MM.1S (cell line): ENCODE results near the gene ALDH3B2.

Experiments
- DNase-seq: peaks from one replicate; pipeline ENCODE4 v3.0.0-alpha.2; 2015
- H2AFZ ChIP-seq: fragments of 300-600 bp; sonication (generic); 2 replicates; pipeline ENCODE4 v1.6.0; 2016; ENCODE audit warnings: antibody characterized with exemption, low read length
- H3F3A ChIP-seq: fragments of 300-600 bp; sonication (generic); 2 replicates; pipeline ENCODE4 v1.6.1; 2016; ENCODE audit warnings: mild to moderate bottlenecking, antibody characterized with exemption, low read length, moderate library complexity, mixed read lengths; ENCODE audit not compliant: insufficient read depth
- H3K27ac ChIP-seq: fragments of 300-600 bp; sonication (generic); 2 replicates; pipeline ENCODE4 v1.5.1; 2016; ENCODE audit warnings: mild to moderate bottlenecking, low read length
- H3K27me3 ChIP-seq: fragments of 300-600 bp; sonication (generic); replicated peaks from 2 replicates; pipeline ENCODE4 v1.6.0; 2016; ENCODE audit warnings: low read length; ENCODE audit not compliant: insufficient read depth
- H3K36me3 ChIP-seq: fragments of 300-600 bp; sonication (generic); replicated peaks from 2 replicates; pipeline ENCODE4 v1.6.1; 2016; ENCODE audit warnings: mild to moderate bottlenecking, low read length, mixed read lengths; ENCODE audit not compliant: insufficient read depth
- H3K4me1 ChIP-seq: fragments of 300-600 bp; sonication (generic); 2 replicates; pipeline ENCODE4 v1.6.1; 2016; ENCODE audit warnings: low read length, mixed read lengths
- H3K4me2 ChIP-seq: fragments of 300-600 bp; sonication (generic); 2 replicates; pipeline ENCODE4 v1.6.0; 2016; ENCODE audit warnings: low read depth, low read length
- H3K4me3 ChIP-seq: fragments of 300-600 bp; sonication (generic); 2 replicates; pipeline ENCODE4 v1.5.1; 2016; ENCODE audit warnings: low read length, mixed read lengths
- H3K79me2 ChIP-seq: fragments of 300-600 bp; sonication (generic); 2 replicates; pipeline ENCODE4 v1.6.1; 2016; ENCODE audit warnings: mixed run types, low read length, mixed read lengths
- H3K9ac ChIP-seq: fragments of 300-600 bp; sonication (generic); 2 replicates; pipeline ENCODE4 v1.6.1; 2016; ENCODE audit warnings: low read length, mixed read lengths
- H3K9me2 ChIP-seq: fragments of 300-600 bp; sonication (generic); replicated peaks from 2 replicates; pipeline ENCODE4 v1.6.1; 2016; ENCODE audit warnings: mild to moderate bottlenecking, low read length, mixed read lengths; ENCODE audit not compliant: insufficient read depth
- H3K9me3 ChIP-seq: fragments of 300-600 bp; sonication (generic); replicated peaks from 2 replicates; pipeline ENCODE4 v1.6.1; 2016; ENCODE audit warnings: mild to moderate bottlenecking, low read length, mixed read lengths; ENCODE audit not compliant: insufficient read depth
- H4K20me1 ChIP-seq: fragments of 300-600 bp; sonication (generic); 2 replicates; pipeline ENCODE4 v1.6.1; 2016; ENCODE audit warnings: mild to moderate bottlenecking, low read length, moderate library complexity, mixed read lengths; ENCODE audit not compliant: insufficient read depth
- EZH2 ChIP-seq: fragments of 300-600 bp; sonication (generic); optimal IDR thresholded peaks from 2 replicates; pipeline ENCODE3; 2017; ENCODE audit warnings: low read depth, mild to moderate bottlenecking, antibody characterized with exemption, low read length, mixed read lengths
- EZH2phosphoT487 ChIP-seq: fragments of 300-600 bp; sonication (generic); IDR thresholded peaks from 2 replicates; pipeline ENCODE4 v1.6.1; 2018; ENCODE audit warnings: antibody characterized with exemption, low read length
- TF ChIP-seq, protein P1 (sequence below): fragments of 300-600 bp; sonication (generic); IDR thresholded peaks from 2 replicates; pipeline ENCODE4 v1.5.1; 2016; ENCODE audit warnings: antibody characterized with exemption, low read length, mixed read lengths

The ALDH3B2 gene

DNA sequence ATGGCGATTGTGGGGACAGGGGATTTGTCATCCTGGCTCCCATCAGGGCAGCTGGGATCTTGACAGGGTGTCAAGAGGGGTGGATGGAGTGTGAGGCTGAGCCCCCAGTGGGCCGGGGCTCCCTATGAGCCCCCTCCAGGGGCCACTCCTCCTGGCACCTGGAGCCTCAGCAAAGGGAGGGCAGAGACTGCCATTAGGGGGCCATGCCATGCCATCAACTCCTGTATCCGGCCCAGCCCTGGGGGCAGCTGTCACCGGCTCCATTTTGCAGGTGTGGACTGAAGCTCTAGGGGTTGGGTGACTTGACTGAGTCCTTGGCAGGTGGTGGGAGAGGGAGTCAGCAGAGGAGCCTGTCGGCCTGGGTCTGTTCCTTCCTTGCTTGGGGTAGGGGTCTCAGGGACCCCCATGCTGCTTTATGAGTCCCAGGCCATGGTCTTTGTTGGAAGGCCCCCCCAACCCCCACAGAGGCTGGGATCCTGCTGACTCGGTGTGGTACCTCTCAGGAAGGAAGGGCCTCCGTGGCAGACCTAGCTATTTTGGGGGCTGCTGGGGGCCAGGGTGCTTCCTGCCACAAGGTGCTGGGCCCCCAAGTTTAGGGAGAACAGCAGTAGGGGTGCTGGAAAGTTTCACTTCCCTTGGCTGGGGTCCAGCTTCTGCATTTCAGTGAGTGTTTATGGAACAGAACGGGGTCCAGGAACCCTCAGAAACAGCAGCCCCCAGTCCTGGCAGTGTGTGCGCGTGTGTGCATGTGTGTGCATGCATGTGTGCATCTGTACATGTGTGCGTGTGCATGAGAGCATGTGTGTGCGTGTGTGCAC lies 25.4 kb downstream of the ALDH3B2 start:
- H3K4me3 ChIP-seq: no peak overlapping the region

DNA sequence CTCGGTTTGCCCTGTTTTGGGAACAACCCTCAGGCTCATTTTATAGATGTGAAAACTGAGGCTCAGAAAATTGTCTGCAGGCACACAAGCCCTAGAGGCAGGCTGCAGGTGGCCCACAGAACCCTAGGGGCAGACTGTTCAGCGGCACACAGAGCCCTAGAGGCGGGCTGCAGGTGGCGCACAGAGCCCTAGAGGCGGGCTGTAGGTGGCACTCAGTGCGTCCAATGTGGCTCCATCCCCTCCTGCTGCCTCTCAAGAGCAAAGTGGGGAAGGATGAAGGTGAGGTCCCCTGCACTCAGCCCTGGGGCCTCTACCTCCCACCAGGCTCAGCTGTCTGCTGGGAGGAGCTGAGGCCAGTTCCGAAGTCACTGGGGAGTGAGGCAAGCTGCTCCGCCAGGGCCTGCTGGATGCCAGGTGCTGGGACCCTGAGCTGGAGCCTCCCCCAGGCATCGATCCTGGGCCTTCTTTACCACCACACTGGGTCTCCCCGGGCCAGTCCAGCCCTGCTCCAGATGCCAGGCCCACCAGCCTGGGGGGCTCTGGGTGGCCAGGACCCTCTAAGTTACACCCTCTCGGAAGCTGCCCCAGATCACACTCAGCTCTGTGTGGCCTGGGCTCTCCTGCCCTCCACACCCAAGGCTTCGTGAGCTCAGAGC lies 26.2 kb downstream of the ALDH3B2 start:
- H3K27ac ChIP-seq: no peak overlapping the region
- H3K9me2 ChIP-seq: no peaks in the 10 kb centered on the region
- H3K79me2 ChIP-seq: no peaks in the 10 kb centered on the region
- DNase-seq: peak; percentile 85
- peaks cover 36% of the 10 kb centered on the region for H3K4me1 ChIP-seq
- H4K20me1 ChIP-seq: no peaks in the 10 kb centered on the region
- no peak for TF ChIP-seq EZH2
- no peak for TF ChIP-seq EZH2phosphoT487
- TF ChIP-seq, protein P1, sequence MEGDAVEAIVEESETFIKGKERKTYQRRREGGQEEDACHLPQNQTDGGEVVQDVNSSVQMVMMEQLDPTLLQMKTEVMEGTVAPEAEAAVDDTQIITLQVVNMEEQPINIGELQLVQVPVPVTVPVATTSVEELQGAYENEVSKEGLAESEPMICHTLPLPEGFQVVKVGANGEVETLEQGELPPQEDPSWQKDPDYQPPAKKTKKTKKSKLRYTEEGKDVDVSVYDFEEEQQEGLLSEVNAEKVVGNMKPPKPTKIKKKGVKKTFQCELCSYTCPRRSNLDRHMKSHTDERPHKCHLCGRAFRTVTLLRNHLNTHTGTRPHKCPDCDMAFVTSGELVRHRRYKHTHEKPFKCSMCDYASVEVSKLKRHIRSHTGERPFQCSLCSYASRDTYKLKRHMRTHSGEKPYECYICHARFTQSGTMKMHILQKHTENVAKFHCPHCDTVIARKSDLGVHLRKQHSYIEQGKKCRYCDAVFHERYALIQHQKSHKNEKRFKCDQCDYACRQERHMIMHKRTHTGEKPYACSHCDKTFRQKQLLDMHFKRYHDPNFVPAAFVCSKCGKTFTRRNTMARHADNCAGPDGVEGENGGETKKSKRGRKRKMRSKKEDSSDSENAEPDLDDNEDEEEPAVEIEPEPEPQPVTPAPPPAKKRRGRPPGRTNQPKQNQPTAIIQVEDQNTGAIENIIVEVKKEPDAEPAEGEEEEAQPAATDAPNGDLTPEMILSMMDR: peak; percentile 88
- no peak overlapping the region for H3K4me3 ChIP-seq
- no peaks in the 10 kb centered on the region for H3K36me3 ChIP-seq
- peaks cover 23% of the 10 kb centered on the region for H3F3A ChIP-seq
- H3K4me2 ChIP-seq: 0 out of 2 replicates have a peak overlapping the region, but pooled peaks have one; percentile 5
- peak overlapping the region; percentile 7; the same call in 1 of the 2 replicates for H2AFZ ChIP-seq
- no peaks in the 10 kb centered on the region for H3K27me3 ChIP-seq
- no peaks in the 10 kb centered on the region for H3K9me3 ChIP-seq
- no peak overlapping the region for H3K9ac ChIP-seq

More for the DNA sequence above, 25.4 kb downstream of the ALDH3B2 start:
- Histone ChIP-seq H3K36me3 (no peaks in the 10 kb centered on the region), H3K9ac (no peak overlapping the region), H2AFZ (0 out of 2 replicates have a peak overlapping the region, but pooled peaks have one; percentile 7), H3K4me1 (peaks cover 36% of the 10 kb centered on the region), H3K9me2 (no peaks in the 10 kb centered on the region), H3K9me3 (no peaks in the 10 kb centered on the region), H4K20me1 (no peaks in the 10 kb centered on the region), H3K27me3 (no peaks in the 10 kb centered on the region), H3F3A (peaks cover 23% of the 10 kb centered on the region), H3K4me2 (peak overlapping the region; percentile 22; the same call in 1 of the 2 replicates), H3K27ac (no peak overlapping the region), H3K79me2 (no peaks in the 10 kb centered on the region)
- TF ChIP-seq EZH2 (no peak), EZH2phosphoT487 (no peak)
- TF ChIP-seq, protein P1: no peak
- no peak for DNase-seq

DNA sequence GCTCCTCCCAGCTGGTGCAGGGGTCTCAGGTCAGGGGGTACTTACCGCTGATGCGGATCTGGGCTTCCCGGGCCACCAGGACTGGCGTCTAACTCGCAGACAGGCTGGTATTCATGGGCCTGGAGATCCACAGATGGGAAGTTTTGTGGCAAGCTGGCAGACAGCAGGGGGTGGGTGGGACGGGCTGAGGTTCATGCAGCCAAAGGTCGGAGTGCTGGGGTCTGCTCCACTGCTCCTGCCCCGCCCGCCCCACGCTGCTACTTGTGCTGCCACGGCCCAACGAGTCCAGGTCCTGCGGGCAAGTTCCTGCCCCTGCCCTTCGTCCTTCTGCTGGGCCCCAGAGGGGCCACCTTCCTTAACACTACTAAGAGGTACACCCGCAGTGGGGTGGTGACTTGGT lies 27.0 kb downstream of the ALDH3B2 start:
- H3K4me2 ChIP-seq: no peak overlapping the region

More for the DNA sequence above, 27.0 kb downstream of the ALDH3B2 start:
- peaks cover 36% of the 10 kb centered on the region for H3K4me1 ChIP-seq
- TF ChIP-seq EZH2 (no peak), EZH2phosphoT487 (no peak)
- TF ChIP-seq, protein P1: no peak
- peaks cover 23% of the 10 kb centered on the region for H3F3A ChIP-seq
- H3K27ac ChIP-seq: no peak overlapping the region
- no peak overlapping the region for H3K9ac ChIP-seq
- H2AFZ ChIP-seq: no peak overlapping the region
- no peaks in the 10 kb centered on the region for H3K36me3 ChIP-seq
- no peak overlapping the region for H3K4me3 ChIP-seq
- no peaks in the 10 kb centered on the region for H3K9me2 ChIP-seq
- no peaks in the 10 kb centered on the region for H4K20me1 ChIP-seq
- no peaks in the 10 kb centered on the region for H3K27me3 ChIP-seq
- no peaks in the 10 kb centered on the region for H3K79me2 ChIP-seq
- no peaks in the 10 kb centered on the region for H3K9me3 ChIP-seq
- no peak for DNase-seq
